SK-N-SH (cell line): ENCODE measurements around the gene IMPG2. TPM values are rescaled to one million over a fixed set of nuclear protein-coding genes. Genes with fewer than 3 reads are reported as not detected.

ENCODE experiments used
- CTCF ChIA-PET: fragments of 300-600, 350-600 bp; formaldehyde crosslinking; extraction: SDS; loops from one replicate; lab custom pipeline; 2021; lab: Yijun Ruan, JAX
- POLR2A ChIA-PET: fragments of 350-600 bp; sonication (Branson Sonifier 250); formaldehyde crosslinking; extraction: SDS; loops from one replicate; lab custom pipeline; 2020; ENCODE audit warnings: antibody characterized with exemption, inconsistent platforms; lab: Yijun Ruan, JAX
- DNase-seq: peaks from one replicate; pipeline ENCODE4 v3.0.0; 2012
- H2AFZ ChIP-seq: fragments of 200-600 bp; sonication (generic); 2 replicates; pipeline ENCODE4 v1.8.1; 2016; ENCODE audit warnings: antibody characterized with exemption, mild to moderate bottlenecking, low read depth
- H3F3A ChIP-seq: fragments of 200-600 bp; sonication (generic); replicated peaks from 2 replicates; pipeline ENCODE3; 2016; ENCODE audit warnings: antibody characterized with exemption, mild to moderate bottlenecking; ENCODE audit not compliant: insufficient read depth
- H3K27ac ChIP-seq, 2 experiments: fragments of 200-500 bp in 1 of 2; fragments of 200-600 bp in 1 of 2; sonication (Bioruptor generic) in 1 of 2; sonication (generic), shearing (Covaris generic) in 1 of 2; 2 replicates each; pipeline versions ENCODE4 v1.5.1 to v1.6.1; 2014 to 2016; ENCODE audit warnings: low read depth in 2 of 2, inconsistent platforms in 1 of 2, low read length in 1 of 2, mild to moderate bottlenecking in 1 of 2, mixed read lengths in 1 of 2
- H3K27me3 ChIP-seq: fragments of 200-600 bp; sonication (generic), shearing (Covaris generic); 2 replicates; pipeline ENCODE4 v1.6.1; 2016; ENCODE audit warnings: mixed run types; ENCODE audit not compliant: insufficient read depth
- H3K36me3 ChIP-seq, 2 experiments: fragments of 200-500 bp in 1 of 2; fragments of 200-600 bp in 1 of 2; sonication (Bioruptor generic) in 1 of 2; sonication (generic) in 1 of 2; replicated peaks in 1 of 2; 2 replicates each; pipeline versions ENCODE3 to v1.5.1; 2014 to 2016; ENCODE audit warnings: low read length in 1 of 2, mild to moderate bottlenecking in 1 of 2; ENCODE audit not compliant: insufficient read depth in 2 of 2, control insufficient read depth in 1 of 2
- H3K4me1 ChIP-seq, 2 experiments: fragments of 200-500 bp in 1 of 2; fragments of 200-600 bp in 1 of 2; sonication (Bioruptor generic) in 1 of 2; sonication (generic), shearing (Covaris generic) in 1 of 2; 2 replicates each; pipeline versions ENCODE4 v1.5.1 to v1.6.1; 2014 to 2016; ENCODE audit warnings: low read depth in 1 of 2, low read length in 1 of 2, mixed run types in 1 of 2; ENCODE audit not compliant: insufficient read depth in 2 of 2, control insufficient read depth in 1 of 2
- H3K4me2 ChIP-seq: fragments of 200-600 bp; sonication (generic), shearing (Covaris generic); 2 replicates; pipeline ENCODE4 v1.6.1; 2017; ENCODE audit warnings: mixed run types
- H3K4me3 ChIP-seq, 2 experiments: fragments of 200-500 bp in 1 of 2; fragments of 200-600 bp in 1 of 2; sonication (Bioruptor generic) in 1 of 2; sonication (generic), shearing (Covaris generic) in 1 of 2; 2 replicates each; pipeline versions ENCODE4 v1.5.1 to v1.8.1; 2014 to 2016; ENCODE audit warnings: low read depth in 2 of 2, inconsistent platforms in 1 of 2, low read length in 1 of 2, mild to moderate bottlenecking in 1 of 2, mixed read lengths in 1 of 2, moderate library complexity in 1 of 2
- H3K79me2 ChIP-seq: fragments of 200-600 bp; sonication (generic); 2 replicates; pipeline ENCODE4 v1.8.1; 2017; ENCODE audit warnings: mild to moderate bottlenecking; ENCODE audit not compliant: insufficient read depth
- H3K9ac ChIP-seq: fragments of 200-600 bp; sonication (generic); 2 replicates; pipeline ENCODE4 v1.6.1; 2017; ENCODE audit warnings: mixed run types
- H3K9me2 ChIP-seq: fragments of 200-600 bp; sonication (generic); 2 replicates; pipeline ENCODE4 v1.6.1; 2017; ENCODE audit warnings: mixed run types
- H3K9me3 ChIP-seq: fragments of 200-600 bp; sonication (generic); 2 replicates; pipeline ENCODE4 v1.6.1; 2017; ENCODE audit warnings: mixed run types, mild to moderate bottlenecking, moderate library complexity
- H4K20me1 ChIP-seq: fragments of 200-600 bp; sonication (generic); 2 replicates; pipeline ENCODE4 v1.6.1; 2017; ENCODE audit warnings: mild to moderate bottlenecking, mixed run types; ENCODE audit not compliant: insufficient read depth
- CTCF ChIP-seq: fragments of 200-600 bp; sonication (generic); IDR thresholded peaks from 2 replicates; pipeline ENCODE4 v1.6.1; 2017; ENCODE audit warnings: antibody characterized with exemption, mild to moderate bottlenecking, moderate library complexity
- MEF2A ChIP-seq: IDR thresholded peaks from 2 replicates; pipeline ENCODE4 v1.4.0; 2012; ENCODE audit warnings: low read depth, borderline replicate concordance
- MXI1 ChIP-seq: IDR thresholded peaks from 2 replicates; pipeline ENCODE4 v1.6.1; 2012; ENCODE audit warnings: mild to moderate bottlenecking, low read depth, low read length, improper control_type of control experiment
- TAF1 ChIP-seq: IDR thresholded peaks from 2 replicates; pipeline ENCODE4 v1.6.1; 2012; ENCODE audit warnings: low read depth, mild to moderate bottlenecking, low read length, moderate library complexity, borderline replicate concordance
- USF2 ChIP-seq: fragments of 150-350 bp; IDR thresholded peaks from 2 replicates; pipeline ENCODE4 v1.6.1; 2017; ENCODE audit warnings: antibody characterized with exemption, low read length, low read depth, borderline replicate concordance
- ZBTB33 ChIP-seq: IDR thresholded peaks from 2 replicates; pipeline ENCODE4 v1.4.0; 2012; ENCODE audit warnings: low read depth, borderline replicate concordance
- polyA plus RNA-seq, 3 experiments: library from polyadenylated mRNA; depleted of rRNA; stranded (reverse); fragments of >200 nt; gene quantifications; 2 replicates each; pipeline ENCODE4 v1.2.3, GENCODE V29; 2012
- TF ChIP-seq, protein P1 (sequence below): fragments of 150-350 bp; IDR thresholded peaks from 2 replicates; pipeline ENCODE4 v1.6.1; 2016; ENCODE audit warnings: mild to moderate bottlenecking, low read depth, low read length

IMPG2 gene
- polyA plus RNA-seq, 1 of the 3 experiments (the other 2 are of a cell fraction) = 0.03 TPM

DNA sequence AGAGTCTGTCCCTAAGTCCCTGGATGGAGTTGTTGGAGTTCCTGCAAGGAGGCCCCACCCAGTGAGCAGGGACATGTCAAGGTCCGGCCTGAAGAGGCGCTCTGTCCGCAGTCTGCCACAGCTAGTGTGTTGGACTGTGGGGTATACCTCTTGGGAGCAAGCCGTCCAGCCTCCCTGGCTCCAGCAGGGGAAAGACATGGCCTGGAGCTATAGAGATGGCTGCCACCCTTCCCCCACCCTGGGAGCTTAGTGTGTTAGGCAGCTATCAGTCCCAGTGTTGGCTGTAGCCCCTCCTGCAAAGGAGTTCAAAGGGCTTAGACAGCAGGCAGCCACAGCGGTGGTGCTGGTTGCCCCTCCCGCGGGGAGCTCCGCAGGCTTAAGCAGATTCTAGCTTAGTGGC lies 20.3 kb downstream of the IMPG2 start (continued):
- TF ChIP-seq TAF1 (no peak), CTCF (no peak)

GRCh38 chr3:101292027-101292426 lies 28.3 kb downstream of the IMPG2 start:
- Histone ChIP-seq H3K9me2 (no peaks in the 10 kb centered on the region), H3K27me3 (no peaks in the 10 kb centered on the region), H3F3A (no peaks in the 10 kb centered on the region), H3K9ac (no peak overlapping the region), H3K9me3 (no peaks in the 10 kb centered on the region), H3K4me1 (no peaks in the 10 kb centered on the region), H4K20me1 (no peaks in the 10 kb centered on the region)
- DNase-seq = no peak
- CTCF ChIA-PET = no interaction called here
- POLR2A ChIA-PET = no interaction called here
- TF ChIP-seq USF2 = no peak
- TF ChIP-seq MEF2A = no peak
- no peak for TF ChIP-seq CTCF
- TF ChIP-seq, protein P1, sequence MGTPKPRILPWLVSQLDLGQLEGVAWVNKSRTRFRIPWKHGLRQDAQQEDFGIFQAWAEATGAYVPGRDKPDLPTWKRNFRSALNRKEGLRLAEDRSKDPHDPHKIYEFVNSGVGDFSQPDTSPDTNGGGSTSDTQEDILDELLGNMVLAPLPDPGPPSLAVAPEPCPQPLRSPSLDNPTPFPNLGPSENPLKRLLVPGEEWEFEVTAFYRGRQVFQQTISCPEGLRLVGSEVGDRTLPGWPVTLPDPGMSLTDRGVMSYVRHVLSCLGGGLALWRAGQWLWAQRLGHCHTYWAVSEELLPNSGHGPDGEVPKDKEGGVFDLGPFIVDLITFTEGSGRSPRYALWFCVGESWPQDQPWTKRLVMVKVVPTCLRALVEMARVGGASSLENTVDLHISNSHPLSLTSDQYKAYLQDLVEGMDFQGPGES = no peak
- TF ChIP-seq MXI1 = no peak
- no peak for TF ChIP-seq ZBTB33
- TF ChIP-seq, all 33 proteins: peak for 0
- no peak overlapping the region for H2AFZ ChIP-seq
- H3K36me3 ChIP-seq = no peaks in the 10 kb centered on the region
- H3K4me3 ChIP-seq = no peak overlapping the region
- H3K79me2 ChIP-seq = no peaks in the 10 kb centered on the region
- H3K4me2 ChIP-seq = no peak overlapping the region
- no peak overlapping the region for H3K27ac ChIP-seq
